Measurements from ENCODE around the gene LLGL2. TPM values are rescaled to one million over a fixed set of nuclear protein-coding genes. Genes with fewer than 3 reads are reported as not detected.

LLGL2 gene
- total RNA-seq, 1 donor from 2014 or later: 14.8 TPM

DNA sequence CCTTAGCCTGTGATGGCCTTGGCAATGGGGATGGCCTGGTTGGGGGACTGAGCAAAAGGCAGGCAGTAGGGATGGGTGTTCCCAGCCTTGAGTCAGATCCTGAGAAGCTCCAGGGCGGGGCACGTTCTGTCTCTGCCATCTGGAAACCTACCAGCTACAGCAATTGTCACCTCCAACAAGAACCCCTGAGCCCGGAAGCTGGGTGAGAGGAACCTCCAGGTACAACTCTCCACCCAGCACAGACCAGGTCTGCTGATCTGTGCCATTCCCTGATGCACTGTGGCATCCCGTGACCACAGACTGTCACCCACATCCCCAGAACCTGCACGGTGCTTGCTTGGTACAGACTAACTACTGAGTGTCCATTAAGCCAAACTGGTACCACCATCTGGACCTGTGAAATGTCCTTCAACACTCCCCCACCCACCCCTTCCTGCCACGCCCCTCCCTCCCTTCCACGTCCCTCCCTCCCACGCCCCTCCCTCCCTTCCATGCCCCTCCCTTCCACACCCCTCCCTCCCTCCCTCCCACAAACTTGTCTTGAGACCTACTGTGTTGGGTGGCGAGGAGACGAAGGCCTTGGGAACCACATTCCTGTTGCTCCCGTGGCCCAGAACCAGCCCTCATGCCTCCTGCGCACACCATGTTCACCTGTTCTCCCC is 78.7 kb downstream of the LLGL2 start:
- Histone ChIP-seq H3K27me3 (ENCODE audit: insufficient read depth, low read length) (peaks cover 3% of the 10 kb centered on the region), H3K27ac (ENCODE audit: low read depth, low read length) (no peak overlapping the region), H4K20me1 (ENCODE audit: insufficient read depth, low read length) (no peaks in the 10 kb centered on the region), H3K4me3 (ENCODE audit: insufficient read depth, low read depth, low read length) (no peak overlapping the region), H2AFZ (ENCODE audit: low read depth, low read length) (no peak overlapping the region), H3K4me1 (ENCODE audit: insufficient read depth, low read length) (no peaks in the 10 kb centered on the region), H3K79me2 (ENCODE audit: insufficient read depth, low read length) (no peaks in the 10 kb centered on the region), H3K9me3 (ENCODE audit: insufficient read depth, low read depth, low read length) (no peaks in the 10 kb centered on the region), H3K9ac (ENCODE audit: low read length) (no peak overlapping the region), H3K36me3 (ENCODE audit: insufficient read depth, low read length) (no peaks in the 10 kb centered on the region), H3K4me2 (ENCODE audit: low read length) (no peak overlapping the region)
- Mint-ChIP-seq H3K27me3 (ENCODE audit: low read depth, unreplicated experiment) (peaks cover 5% of the 10 kb centered on the region), H3K36me3 (ENCODE audit: low read depth, unreplicated experiment) (no peaks in the 10 kb centered on the region), H3K9me3 (ENCODE audit: unreplicated experiment) (no peaks in the 10 kb centered on the region), H3K27ac (ENCODE audit: unreplicated experiment) (no peak overlapping the region), H3K4me3 (ENCODE audit: unreplicated experiment) (no peak overlapping the region), H3K4me1 (ENCODE audit: low read depth, unreplicated experiment) (no peaks in the 10 kb centered on the region)
- no peak for FAIRE-seq
- TF ChIP-seq CTCF (IDR thresholded peaks at IDR 0.05; ENCODE audit: insufficient read depth, low read depth, low read length) (no peak), EZH2 (IDR thresholded peaks at IDR 0.05; ENCODE audit: insufficient read depth, low read length) (no peak)
- DNase-seq (ENCODE audit: low read depth): no peak

- H3K36me3 ChIP-seq (ENCODE audit: insufficient read depth, low read length): no peaks in the 10 kb centered on the region
- H2AFZ ChIP-seq (ENCODE audit: low read depth, low read length): no peak overlapping the region
- H3K27ac Mint-ChIP-seq (ENCODE audit: unreplicated experiment): no peak overlapping the region
- FAIRE-seq: no peak
- no peak overlapping the region for H3K4me3 ChIP-seq (ENCODE audit: insufficient read depth, low read depth, low read length)
- no peak overlapping the region for H3K9ac ChIP-seq (ENCODE audit: low read length)
- no peaks in the 10 kb centered on the region for H3K36me3 Mint-ChIP-seq (ENCODE audit: low read depth, unreplicated experiment)
- TF ChIP-seq CTCF (IDR thresholded peaks at IDR 0.05; ENCODE audit: insufficient read depth, low read depth, low read length) (no peak), EZH2 (IDR thresholded peaks at IDR 0.05; ENCODE audit: insufficient read depth, low read length) (no peak)
- H3K4me1 Mint-ChIP-seq (ENCODE audit: low read depth, unreplicated experiment): no peaks in the 10 kb centered on the region
- no peaks in the 10 kb centered on the region for H3K4me1 ChIP-seq (ENCODE audit: insufficient read depth, low read length)
- no peaks in the 10 kb centered on the region for H3K9me3 ChIP-seq (ENCODE audit: insufficient read depth, low read depth, low read length)
- H3K4me3 Mint-ChIP-seq (ENCODE audit: unreplicated experiment): no peak overlapping the region
- no peaks in the 10 kb centered on the region for H3K9me3 Mint-ChIP-seq (ENCODE audit: unreplicated experiment)
- H4K20me1 ChIP-seq (ENCODE audit: insufficient read depth, low read length): no peaks in the 10 kb centered on the region
- no peak overlapping the region for H3K27ac ChIP-seq (ENCODE audit: low read depth, low read length)
- no peak for DNase-seq (ENCODE audit: low read depth)
- H3K4me2 ChIP-seq (ENCODE audit: low read length): no peak overlapping the region
- H3K79me2 ChIP-seq (ENCODE audit: insufficient read depth, low read length): no peaks in the 10 kb centered on the region
- H3K27me3 Mint-ChIP-seq (ENCODE audit: low read depth, unreplicated experiment): peaks cover 8% of the 10 kb centered on the region
- peaks cover 4% of the 10 kb centered on the region for H3K27me3 ChIP-seq (ENCODE audit: insufficient read depth, low read length)
Measured at GRCh38 chr17:75605790-75606189, 80.3 kb downstream of the LLGL2 start.

- H3K9me3 ChIP-seq (ENCODE audit: insufficient read depth, low read depth, low read length): no peaks in the 10 kb centered on the region
- Mint-ChIP-seq H3K36me3 (ENCODE audit: low read depth, unreplicated experiment) (no peaks in the 10 kb centered on the region), H3K4me1 (ENCODE audit: low read depth, unreplicated experiment) (no peaks in the 10 kb centered on the region), H3K27ac (ENCODE audit: unreplicated experiment) (no peak overlapping the region), H3K4me3 (ENCODE audit: unreplicated experiment) (no peak overlapping the region), H3K9me3 (ENCODE audit: unreplicated experiment) (no peaks in the 10 kb centered on the region), H3K27me3 (ENCODE audit: low read depth, unreplicated experiment) (peaks cover 13% of the 10 kb centered on the region)
- no peak overlapping the region for H3K4me2 ChIP-seq (ENCODE audit: low read length)
- no peak overlapping the region for H3K4me3 ChIP-seq (ENCODE audit: insufficient read depth, low read depth, low read length)
- H3K9ac ChIP-seq (ENCODE audit: low read length): no peak overlapping the region
- H3K27me3 ChIP-seq (ENCODE audit: insufficient read depth, low read length): peaks cover 4% of the 10 kb centered on the region
- DNase-seq (ENCODE audit: low read depth) (no peak), FAIRE-seq (no peak)
- no peaks in the 10 kb centered on the region for H3K4me1 ChIP-seq (ENCODE audit: insufficient read depth, low read length)
- H4K20me1 ChIP-seq (ENCODE audit: insufficient read depth, low read length): no peaks in the 10 kb centered on the region
- H2AFZ ChIP-seq (ENCODE audit: low read depth, low read length): no peak overlapping the region
- H3K36me3 ChIP-seq (ENCODE audit: insufficient read depth, low read length): no peaks in the 10 kb centered on the region
- H3K27ac ChIP-seq (ENCODE audit: low read depth, low read length): no peak overlapping the region
- TF ChIP-seq CTCF (IDR thresholded peaks at IDR 0.05; ENCODE audit: insufficient read depth, low read depth, low read length): no peak
- no peak for TF ChIP-seq EZH2 (IDR thresholded peaks at IDR 0.05; ENCODE audit: insufficient read depth, low read length)
- H3K79me2 ChIP-seq (ENCODE audit: insufficient read depth, low read length): no peaks in the 10 kb centered on the region
Measured at GRCh38 chr17:75607086-75607485, 81.6 kb downstream of the LLGL2 start.

Data from astrocyte (in vitro differentiated cells and primary cell).